ENCODE results near the gene GNAT1.
"Not testable (repeated sequence)": the region's sequence is repeated elsewhere in the genome, so short reads cannot be mapped to it uniquely, and the experiment has no call there.

Gene GNAT1

DNA sequence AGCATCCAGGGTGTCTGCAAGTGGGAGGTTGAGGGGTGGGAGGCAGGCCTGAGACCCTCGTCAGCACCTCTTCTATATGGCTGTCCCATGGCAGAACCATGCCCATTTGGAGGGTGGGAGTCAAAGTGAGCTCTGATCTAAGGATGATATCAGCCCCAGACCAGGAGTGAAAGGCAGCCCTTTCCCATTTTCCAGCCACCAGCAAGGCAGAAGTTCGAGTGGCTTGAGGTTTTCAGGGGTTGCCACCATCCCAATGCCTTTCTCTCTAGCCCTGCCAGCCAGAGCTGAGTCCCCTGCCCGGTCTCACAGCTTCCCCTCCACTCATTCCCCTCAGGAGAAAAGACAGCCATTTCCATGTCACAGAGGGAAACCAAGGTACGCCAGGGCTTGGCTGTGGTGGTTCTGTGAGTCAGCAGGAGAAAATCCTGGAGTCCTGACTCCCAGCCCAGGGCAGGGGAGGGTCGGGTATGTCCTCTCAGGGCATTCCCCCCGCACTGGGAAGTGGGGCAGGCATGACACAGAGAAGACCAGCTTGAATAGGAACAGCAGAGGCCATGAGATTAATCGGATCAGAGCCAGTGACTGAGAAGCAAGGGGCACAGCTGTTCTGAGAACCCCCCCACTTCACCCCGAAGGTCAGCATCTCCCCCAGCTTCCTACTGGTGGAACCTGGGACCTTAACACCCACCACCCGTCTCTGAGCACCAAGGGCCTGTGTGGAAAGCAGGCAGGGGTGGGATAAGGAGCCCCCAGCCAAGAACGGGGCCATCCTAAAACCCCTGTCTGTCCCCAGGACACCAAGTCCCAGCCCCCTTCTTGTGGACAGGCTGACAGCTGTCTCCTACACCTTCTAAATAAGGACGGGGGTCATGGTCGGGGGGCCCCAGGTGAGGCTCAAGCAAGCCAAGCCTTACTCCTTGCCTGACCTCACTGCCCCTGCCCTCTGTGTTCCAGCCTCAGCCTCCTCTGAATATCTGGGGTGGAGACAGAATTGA lies 12.7 kb downstream of the GNAT1 start:
- DNase-seq: no peak

DNA sequence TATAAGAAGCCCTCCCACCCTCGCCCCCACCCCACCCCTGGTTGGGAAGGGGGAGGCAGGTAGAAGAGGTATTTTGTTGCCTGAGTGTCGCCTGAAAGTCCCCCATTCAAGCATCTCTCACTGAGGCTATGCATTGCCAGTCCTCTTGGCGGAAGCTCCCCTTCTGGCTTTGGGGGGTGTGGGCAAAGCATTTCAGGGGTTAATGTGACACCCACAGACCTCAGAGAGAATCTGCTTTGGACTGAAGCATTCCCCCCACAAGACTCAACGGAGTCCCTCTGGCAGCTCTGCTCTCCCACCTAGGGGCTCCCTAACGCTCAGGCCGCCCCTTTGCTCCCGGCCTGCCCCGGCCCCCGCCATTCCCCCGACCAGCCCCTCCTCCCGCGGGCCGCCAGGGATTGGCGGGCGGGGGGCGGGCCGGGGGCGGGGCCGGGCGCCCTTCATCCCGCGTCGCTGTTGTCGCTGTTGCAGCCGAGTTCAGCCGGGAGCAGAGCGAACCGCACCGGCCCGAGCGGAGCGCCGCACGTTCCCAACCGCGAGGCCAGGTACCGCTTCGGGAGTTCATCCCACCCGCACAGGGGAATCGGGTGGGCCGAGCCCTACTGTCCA lies 13.5 kb downstream of the GNAT1 start, which contains the start of gene SLC38A3:
Gene SLC38A3, plus strand, starts transcription at position 468 of the 609 bp plus-strand sequence. CDS start 8,929 bp downstream, outside the sequence.
- DNase-seq: no peak

DNA sequence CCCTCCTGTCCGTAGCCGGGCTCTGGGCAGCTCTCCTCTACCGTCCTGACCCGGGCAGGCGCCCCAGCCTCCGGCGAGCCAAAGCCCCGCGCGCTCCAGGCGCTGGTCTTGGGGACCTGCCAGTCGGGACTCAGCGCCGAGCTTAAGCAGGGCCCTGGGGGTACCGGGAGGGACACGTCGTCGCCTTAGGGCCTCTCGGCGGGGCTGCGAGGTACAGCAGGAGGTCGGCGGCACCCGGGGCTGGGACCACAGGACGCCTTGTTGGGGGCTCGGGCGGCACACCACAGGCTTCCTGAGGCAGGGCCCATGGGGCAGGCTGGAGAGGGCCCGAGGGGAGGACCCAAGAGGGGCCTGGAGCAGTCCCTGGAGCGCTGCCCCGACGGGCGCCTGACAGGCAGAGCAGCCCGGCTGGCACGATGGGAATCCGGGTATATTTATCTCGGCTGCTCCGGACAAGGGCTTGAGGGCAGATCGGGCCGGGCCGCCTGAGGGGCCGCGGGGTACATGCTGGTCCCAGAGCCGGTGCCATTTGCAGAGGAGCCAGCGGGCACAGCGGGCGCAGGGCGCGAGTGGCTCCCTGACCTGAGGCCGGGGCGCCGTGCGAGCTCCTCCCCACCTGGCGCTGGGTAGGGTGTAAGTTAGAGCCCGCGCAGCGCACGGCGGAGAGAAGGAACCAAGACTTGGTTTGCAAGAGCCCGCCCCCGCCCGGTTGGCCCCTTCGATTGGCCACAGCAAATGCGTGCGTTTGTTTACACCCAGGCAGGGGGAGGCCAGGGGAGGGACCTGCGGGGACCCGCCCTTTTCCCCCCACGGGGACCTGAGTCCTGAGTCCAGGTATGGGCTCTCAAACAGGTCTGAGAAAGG lies 14.2 kb downstream of the GNAT1 start:
- DNase-seq: no peak

DNA sequence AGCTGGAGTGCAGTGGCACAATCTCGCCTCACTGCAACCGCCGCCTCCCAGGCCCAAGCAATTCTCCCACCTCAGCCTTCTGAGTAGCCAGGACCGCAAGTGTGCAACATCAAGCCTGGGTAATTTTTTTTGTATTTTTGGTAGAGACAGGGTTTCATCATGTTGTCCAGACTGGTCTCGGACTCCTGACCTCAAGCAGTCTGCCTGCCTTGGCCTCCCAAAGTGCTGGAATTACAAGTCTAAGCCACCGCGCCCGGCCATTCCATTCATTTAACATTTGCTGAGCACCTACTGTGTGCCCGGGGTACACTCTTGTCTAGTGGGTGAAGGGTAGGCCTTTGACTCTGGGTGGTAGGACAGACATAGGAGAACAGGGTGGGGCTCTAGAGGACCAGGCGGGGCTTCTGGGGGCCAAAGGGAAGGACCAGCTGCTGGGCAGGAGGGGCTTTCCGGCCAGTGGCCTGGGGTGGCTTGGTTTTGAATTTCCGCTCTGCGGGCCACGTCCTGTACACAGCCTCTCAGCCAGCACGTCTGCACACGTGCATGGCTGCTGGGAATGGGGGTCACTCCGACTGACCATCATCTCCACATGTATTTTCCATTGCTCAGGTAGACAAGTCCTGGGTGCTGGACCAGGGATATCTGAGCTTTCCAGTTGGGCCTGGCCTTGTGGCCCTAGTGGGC lies 16.1 kb downstream of the GNAT1 start:
- DNase-seq: no peak

DNA sequence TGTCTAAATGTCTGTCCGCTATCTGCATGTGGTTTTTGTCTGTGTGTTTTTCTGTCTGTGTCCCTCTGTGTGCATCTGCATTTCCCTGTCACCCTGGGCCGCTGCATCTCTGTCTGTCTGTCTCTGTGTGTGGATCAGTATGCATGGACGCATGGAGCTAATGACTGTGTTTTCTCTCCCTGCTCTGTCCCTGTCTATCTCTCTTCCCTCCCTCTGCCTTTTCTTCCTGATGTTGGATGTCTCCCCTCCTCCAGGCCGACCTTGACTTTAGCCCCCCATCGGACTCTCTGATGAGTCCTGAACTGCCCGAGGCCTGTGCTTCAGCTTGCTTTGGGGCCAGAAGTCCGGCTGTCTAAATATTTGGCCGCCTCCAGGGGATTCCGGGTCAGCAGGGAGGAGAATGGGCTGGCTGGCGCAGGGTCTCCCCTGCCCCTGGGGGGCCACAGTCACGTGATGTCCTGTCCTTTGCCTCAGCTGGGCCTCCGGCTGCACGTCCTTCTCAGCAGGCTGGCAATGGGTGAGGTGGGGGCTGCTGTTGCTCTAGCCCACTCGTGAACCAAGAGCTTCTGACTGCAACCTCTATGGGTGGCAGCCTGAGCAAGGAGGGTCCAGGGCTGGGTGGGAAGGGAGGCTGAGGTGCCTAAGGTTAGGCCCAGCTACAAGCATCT lies 17.4 kb downstream of the GNAT1 start:
- no peak for DNase-seq

DNA sequence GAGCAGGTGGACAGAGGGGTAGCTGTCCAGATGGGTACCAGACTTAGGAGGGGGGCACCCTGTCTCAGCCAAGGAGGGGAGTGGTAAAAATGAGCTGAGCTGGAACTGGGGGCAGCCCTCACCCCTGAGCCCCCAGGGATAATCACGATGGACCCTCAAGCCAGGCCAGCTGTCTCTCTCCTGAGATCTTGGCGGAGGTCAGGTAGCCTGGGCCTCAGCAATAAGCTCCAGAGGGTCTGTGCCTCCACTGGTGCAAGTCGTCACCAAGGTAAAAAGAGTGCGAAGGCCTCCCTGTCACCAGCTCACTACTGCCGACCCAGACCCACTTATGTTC lies 18.7 kb downstream of the GNAT1 start:
- no peak for DNase-seq

DNA sequence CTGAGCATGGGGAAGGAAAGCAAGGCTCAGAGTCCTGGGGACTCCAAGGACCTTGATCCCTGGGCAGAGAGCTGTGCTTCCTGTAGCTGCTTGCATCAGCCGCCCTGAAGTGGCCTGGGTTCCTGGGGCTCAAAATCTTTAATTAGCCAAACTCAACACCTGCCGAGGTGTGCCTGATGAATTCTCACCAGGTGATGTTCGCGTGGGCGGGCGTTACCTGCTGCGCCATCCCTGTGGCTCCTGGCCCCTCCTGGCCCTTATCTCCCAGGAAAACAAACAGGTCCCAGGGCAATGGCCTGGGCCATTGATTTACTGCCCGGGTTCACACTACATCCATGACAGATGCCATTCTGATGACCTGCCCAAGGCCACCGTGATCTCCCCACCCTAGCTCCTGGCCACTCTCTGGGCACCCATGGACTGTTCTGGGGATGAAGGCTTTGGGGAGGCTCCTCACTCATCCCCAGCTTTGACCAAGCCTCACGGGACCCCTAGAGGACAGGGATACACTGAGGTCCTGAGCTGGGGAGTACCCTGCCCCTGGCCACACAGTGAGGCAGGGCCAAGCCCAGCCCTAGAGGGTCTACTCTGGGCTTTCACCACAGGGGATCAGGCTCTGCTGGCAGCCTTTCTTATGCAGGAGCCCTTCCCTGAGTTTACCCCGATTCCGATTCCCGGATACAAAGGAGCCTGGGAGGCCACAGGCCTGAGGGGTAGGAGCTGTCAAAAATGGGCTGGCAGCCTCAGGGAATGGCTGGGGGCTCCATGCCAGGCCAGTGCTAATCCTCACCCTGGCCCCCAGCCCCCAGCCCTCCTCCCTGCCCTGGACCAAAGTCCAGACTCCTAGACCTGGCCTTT lies 19.3 kb downstream of the GNAT1 start:
- DNase-seq: no peak

DNA sequence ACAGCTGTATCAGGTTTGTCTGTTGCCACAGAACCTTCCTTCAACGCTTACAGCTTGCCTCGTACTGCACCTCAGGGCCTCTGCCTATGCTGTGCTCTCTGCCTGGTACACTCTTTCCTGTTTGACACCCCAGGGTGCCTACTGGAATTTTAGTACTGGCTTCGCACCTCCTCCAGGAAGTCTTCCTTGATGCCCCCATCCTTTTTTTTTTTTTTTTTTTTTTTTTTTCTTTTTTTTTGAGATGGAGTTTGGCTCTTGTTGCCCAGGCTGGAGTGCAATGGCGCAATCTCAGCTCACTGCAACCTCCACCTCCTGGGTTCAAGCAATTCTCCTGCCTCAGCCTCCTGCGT lies 19.9 kb downstream of the GNAT1 start:
- not testable (repeated sequence) for DNase-seq

DNA sequence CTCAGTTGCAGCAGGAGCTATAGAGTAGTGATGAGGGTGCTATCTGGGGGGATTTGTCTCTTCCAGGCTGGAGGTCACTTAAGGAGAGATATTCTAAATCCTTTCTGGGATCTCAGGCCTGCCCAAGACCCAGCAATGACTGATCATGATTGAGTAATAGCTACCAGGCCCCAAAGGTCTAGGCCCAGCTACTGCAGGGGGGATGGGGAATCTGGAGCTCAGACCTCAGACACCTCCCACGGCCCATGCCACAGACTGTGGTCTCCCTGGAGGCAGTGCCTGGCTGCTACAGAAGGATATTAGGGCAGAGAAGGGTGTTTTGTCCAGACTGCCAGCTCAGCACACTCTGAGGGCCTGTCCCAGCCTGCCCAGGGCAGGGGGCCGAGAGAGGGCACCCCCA lies 20.5 kb downstream of the GNAT1 start:
- no peak for DNase-seq

DNA sequence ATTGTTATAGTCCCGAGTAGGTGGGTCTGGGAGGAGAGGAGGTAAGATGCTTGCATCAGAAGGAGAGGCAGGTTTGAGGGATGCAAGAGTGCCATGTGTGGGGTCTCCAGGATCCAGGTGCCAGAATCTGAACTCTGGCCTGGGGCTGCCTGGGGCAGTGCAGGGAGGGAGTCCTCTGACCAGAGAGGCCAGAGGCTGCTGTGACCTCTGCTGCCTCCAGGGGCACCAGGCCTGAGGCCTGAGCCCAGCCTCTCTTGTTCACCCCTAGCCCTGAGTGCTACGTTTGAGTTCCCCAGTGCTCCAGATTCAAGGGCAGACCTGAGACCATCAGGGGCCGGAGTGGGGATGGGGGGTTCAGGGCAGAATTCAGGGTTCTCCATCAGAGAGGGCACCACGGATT lies 21.1 kb downstream of the GNAT1 start:
- DNase-seq: no peak

DNA sequence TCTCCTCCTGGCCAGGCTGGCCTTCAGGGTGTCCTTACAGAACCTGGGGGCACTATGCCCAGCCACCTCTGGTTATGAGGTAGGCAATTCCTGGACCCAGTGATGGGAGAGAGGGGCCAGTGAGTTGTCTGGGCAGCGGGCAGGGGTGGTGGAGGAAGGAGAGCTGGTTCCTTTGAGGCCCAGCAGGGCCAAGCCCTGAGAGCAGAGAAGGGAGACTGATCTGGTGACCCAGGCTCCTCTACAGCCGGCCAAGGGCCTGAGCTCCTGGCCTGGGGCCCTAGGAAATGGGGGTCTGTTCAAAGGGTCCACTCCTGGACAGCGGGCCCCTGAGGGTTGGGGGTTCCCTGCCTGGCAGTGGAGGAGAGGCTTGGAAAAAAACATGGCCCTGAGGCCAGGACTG lies 21.6 kb downstream of the GNAT1 start:
- DNase-seq: no peak

DNA sequence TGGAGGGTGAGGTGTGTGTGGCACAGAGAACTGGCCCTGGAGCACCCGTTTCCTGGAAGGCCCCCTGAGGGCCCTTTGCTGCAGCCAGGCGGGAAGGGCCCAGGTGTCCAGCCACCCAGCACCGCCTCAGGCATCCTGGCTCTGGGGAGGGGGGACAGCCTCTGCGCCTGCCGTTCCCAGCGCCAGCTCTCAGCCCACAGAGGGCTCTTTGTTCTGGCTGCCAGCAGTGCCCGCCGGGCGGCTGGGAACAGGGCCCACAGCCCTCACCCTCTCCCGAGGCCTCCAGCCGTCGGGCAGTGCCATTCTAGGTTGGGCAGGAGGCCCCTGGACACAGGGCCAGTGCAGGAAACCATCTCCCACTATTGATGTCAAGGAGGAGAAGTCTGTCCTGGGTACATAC lies 22.0 kb downstream of the GNAT1 start:
- DNase-seq: no peak

DNA sequence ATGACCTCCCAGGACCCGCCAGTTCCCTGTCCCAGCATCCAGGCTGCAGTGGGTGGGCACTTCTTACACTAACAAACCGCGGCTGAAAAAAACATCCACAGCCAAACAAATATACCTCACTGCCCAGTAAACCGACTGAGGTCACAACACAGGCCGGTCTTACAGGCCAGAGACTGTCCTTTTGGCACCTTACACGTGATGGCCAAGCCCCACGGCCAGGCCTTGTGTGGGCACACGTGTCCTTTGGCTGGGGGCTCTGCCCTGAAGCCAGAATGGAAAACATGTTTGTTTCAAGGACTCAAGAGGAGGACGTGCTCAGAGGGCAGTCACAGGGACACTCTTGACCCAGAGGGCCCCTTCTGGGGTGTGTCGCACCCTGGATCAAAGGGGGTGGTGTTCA lies 23.4 kb downstream of the GNAT1 start:
- DNase-seq: no peak

DNA sequence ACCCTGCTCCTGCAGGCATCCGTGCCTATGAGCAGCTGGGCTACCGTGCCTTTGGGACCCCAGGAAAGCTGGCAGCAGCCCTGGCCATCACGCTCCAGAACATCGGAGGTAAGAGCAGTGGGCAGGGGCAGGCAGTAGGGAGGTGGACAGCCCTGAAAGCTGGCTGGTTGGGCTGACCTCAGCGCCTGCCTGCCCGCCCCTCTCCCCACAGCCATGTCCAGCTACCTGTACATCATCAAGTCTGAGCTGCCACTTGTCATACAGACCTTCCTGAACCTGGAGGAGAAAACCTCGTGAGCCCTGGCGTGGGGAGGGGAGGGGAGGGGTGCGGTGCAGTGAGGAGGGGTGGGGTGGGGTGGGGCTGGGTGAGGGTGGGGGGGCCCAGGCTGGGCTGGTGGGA lies 24.1 kb downstream of the GNAT1 start:
- DNase-seq: no peak

DNA sequence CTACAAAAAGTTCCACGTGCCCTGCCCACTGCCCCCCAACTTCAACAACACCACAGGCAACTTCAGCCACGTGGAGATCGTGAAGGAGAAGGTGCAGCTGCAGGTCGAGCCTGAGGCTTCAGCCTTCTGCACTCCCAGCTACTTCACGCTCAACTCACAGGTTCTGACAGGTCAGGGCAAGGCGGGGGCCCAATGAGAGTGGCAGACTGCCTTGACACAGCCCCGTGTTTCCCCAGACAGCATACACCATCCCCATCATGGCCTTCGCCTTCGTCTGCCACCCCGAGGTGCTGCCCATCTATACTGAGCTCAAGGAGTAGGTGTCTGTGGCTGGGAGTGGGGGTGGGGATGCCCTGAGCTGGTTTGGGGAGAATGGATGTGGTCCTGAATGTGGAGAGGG lies 26.3 kb downstream of the GNAT1 start:
- no peak for DNase-seq

DNA sequence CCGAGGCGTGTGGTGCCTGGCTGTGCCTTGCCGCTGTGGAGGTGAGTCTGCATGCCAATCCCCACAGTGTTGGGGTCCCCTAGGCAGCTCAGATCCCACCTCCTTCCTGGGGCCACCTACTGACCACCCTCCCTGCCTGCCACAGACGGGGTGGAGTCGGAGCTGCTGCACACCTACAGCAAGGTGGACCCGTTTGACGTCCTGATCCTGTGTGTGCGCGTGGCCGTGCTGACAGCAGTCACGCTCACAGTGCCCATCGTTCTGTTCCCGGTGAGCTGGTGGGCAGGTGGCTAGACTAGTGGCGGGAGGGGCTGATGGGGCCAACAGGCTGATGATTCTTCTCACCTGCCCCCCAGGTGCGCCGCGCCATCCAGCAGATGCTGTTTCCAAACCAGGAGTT lies 27.0 kb downstream of the GNAT1 start:
- no peak for DNase-seq

DNA sequence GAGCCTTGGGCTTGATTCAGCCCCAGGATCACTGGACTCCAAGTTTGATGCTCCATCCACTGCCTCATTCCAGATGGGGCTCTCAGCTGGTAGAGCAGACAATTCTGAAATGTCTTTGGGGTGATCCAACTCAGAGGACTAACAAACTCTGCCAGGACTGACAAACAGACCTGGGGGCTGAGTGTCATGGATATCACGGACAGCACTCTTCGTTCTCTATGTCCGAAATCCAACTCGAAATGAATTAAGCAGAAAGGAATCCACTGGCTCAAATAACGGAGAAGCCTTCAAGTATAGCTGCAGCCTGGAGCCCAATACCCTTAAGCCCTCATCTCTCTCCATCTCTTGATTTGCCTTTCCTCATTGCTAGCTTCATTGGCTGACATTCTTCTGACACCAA lies 27.9 kb downstream of the GNAT1 start:
- no peak for DNase-seq

DNA sequence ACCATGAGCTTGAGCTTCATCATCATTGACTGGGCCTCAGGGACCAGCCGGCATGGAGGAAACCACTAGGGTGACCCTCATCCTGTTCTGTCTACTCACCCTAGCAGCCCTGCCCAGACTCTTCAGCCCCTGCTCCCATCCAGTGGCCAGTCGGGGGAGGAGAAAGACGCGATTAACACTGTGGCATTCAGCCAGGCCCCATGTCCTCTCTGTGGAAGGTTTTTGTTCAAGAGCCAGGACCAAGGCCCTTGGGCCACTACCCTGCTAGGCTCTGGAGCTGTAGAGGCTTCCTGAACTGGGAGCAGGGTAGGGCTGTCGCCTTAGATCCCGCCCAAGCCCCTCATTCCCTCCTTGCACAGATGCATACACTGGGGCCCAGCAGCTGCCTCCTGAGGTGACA lies 28.7 kb downstream of the GNAT1 start:
- no peak for DNase-seq

DNA sequence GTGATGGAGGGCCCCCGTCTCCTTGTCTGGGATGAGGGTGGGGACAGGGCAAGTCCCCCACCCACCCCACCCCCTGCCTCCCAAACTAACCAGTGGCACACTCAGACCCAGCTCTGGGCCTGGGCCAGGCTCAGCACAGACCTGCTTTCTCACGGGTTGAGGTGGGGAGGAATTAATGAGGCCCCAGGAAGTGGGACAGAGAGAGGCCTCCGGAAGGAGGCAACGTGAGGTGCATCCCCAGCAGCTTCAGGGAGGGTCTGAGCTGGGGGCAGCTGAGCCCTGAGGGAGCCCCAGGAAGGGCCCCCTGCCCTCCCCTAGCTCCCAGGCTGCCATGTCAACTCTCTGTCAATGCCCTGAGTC lies 29.6 kb downstream of the GNAT1 start:
- DNase-seq: no peak

DNA sequence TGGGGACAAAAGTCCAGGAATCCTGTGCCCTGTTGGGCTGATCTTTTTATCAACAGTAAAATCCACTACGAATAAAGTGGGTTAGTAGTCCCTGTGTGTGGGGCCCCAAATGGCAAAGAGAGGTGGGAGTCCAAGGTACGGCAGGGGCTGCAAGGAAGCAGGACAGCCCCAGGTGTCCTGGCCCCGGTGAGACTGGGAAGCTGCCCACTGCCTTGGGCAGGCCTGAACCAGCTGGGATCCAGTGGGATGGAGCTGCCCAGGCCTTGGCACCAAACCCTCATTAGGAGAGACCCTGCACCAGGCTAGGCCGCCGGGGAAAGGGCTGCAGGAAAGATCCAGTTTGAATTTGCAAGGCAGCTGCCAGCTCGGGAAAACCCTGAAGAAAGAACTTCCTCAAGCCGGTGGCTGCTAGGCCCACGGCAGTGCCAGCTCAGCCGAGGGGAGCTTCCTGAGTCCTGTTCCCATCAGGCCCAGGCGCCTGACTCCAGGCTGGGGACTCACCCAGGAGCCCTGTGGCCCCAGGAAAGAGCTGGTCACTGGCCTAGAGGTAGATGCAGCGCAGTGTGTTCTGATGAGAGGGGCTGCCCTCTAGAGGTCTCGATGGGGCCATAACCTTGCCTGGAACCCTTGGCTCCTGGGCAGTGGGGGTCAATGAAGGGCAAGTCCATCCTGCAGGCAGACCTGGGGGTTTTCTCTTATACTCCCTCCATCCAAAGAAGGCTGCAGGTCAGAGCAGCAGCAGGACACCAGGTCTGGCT lies 30.2 kb downstream of the GNAT1 start:
- no peak for DNase-seq

DNA sequence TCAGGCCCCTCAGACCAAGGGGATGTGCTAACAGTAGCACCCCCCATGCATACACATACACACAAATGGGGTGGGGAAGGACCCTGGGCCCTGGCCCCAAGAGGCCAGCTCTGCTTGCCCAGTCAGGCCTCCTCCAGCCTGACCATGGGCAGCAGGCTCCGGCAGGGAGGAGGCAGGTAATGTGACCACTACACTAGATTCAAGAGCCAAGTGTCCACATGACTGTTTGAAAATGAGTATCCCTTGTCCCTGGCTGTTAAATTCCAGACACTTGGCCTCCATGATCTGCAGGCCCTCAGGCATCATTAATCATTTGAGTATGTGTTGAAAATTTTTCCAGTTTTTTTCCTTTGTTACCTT lies 30.7 kb downstream of the GNAT1 start:
- DNase-seq: no peak
